NB4 (cell line): ENCODE data around the gene DGKI.

ENCODE experiments used
- POLR2A ChIP-seq: IDR thresholded peaks from 2 replicates; pipeline ENCODE4 v1.6.1; 2011; ENCODE audit warnings: mild to moderate bottlenecking; ENCODE audit not compliant: insufficient read length; ENCODE audit errors: extremely low read depth
- TF ChIP-seq, protein P1 (sequence below): IDR thresholded peaks from one replicate; pipeline ENCODE4 v1.5.1; 2012; ENCODE audit warnings: low read depth, low read length
- TF ChIP-seq, protein P2 (sequence below): IDR thresholded peaks from 2 replicates; pipeline ENCODE4 v1.6.1; 2011; ENCODE audit warnings: low read depth, low read length

DNA sequence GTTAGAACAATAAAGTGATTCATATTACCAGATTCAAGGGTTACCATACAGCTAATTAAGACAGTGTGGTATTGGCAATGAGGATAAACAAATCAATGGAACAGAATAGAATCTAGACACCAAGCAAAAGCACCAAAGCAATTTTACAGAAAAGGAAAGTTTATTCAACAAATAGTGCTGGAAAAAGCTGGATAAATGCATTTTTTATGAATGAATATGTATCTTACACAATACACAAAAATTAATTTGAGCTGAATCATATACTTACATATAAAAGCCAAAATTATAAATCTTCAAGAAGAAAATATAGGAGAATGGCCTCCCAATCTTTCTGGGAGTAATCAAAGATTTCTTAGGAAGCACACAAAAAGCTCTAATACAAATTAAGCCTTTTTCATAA is 282.8 kb downstream of the DGKI start:
- TF ChIP-seq, protein P1, sequence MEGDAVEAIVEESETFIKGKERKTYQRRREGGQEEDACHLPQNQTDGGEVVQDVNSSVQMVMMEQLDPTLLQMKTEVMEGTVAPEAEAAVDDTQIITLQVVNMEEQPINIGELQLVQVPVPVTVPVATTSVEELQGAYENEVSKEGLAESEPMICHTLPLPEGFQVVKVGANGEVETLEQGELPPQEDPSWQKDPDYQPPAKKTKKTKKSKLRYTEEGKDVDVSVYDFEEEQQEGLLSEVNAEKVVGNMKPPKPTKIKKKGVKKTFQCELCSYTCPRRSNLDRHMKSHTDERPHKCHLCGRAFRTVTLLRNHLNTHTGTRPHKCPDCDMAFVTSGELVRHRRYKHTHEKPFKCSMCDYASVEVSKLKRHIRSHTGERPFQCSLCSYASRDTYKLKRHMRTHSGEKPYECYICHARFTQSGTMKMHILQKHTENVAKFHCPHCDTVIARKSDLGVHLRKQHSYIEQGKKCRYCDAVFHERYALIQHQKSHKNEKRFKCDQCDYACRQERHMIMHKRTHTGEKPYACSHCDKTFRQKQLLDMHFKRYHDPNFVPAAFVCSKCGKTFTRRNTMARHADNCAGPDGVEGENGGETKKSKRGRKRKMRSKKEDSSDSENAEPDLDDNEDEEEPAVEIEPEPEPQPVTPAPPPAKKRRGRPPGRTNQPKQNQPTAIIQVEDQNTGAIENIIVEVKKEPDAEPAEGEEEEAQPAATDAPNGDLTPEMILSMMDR, result no peak
- no peak for TF ChIP-seq POLR2A
- TF ChIP-seq, protein P2, sequence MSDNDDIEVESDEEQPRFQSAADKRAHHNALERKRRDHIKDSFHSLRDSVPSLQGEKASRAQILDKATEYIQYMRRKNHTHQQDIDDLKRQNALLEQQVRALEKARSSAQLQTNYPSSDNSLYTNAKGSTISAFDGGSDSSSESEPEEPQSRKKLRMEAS, result no peak
